Endothelial cell of umbilical vein (primary cell): ENCODE data around the gene UFSP1.

Experiments
- CTCF ChIP-seq, 2 donors: IDR thresholded peaks; 1 replicate in 1 of 2; 2 replicates in 1 of 2; pipeline ENCODE4 v1.5.1; 2011; ENCODE audit warnings: low read length in 2 of 2, mild to moderate bottlenecking in 2 of 2, moderate library complexity in 2 of 2, control low read depth in 1 of 2, inconsistent platforms in 1 of 2, low read depth in 1 of 2; ENCODE audit not compliant: insufficient read depth in 1 of 2; ENCODE audit errors: extremely low read depth in 1 of 2
- EZH2 ChIP-seq: IDR thresholded peaks from 2 replicates; pipeline ENCODE4 v1.6.1; 2012; ENCODE audit warnings: borderline replicate concordance, low read depth, mild to moderate bottlenecking, moderate library complexity, low read length, inconsistent platforms; ENCODE audit not compliant: severe bottlenecking
- FOS ChIP-seq: IDR thresholded peaks from 2 replicates; pipeline ENCODE4 v1.6.1; 2011; ENCODE audit warnings: mild to moderate bottlenecking, low read length, moderate library complexity, borderline replicate concordance; ENCODE audit not compliant: insufficient read depth
- GATA2 ChIP-seq: IDR thresholded peaks from 2 replicates; pipeline ENCODE4 v1.7.0; 2011; ENCODE audit warnings: low read depth, mild to moderate bottlenecking, moderate library complexity, mixed read lengths, low read length; ENCODE audit not compliant: insufficient read length, insufficient read depth
- JUN ChIP-seq: IDR thresholded peaks from 2 replicates; pipeline ENCODE4 v1.6.1; 2011; ENCODE audit warnings: borderline replicate concordance, low read depth; ENCODE audit not compliant: insufficient read length, insufficient read depth
- MAX ChIP-seq: IDR thresholded peaks from 2 replicates; pipeline ENCODE4 v1.6.1; 2011; ENCODE audit not compliant: insufficient read depth, insufficient read length
- MYC ChIP-seq: IDR thresholded peaks from one replicate; pipeline ENCODE4 v1.6.1; 2011; ENCODE audit warnings: mild to moderate bottlenecking, low read depth, low read length
- POLR2A ChIP-seq: IDR thresholded peaks from 2 replicates; pipeline ENCODE4 v1.6.1; 2012; ENCODE audit warnings: low read depth, mild to moderate bottlenecking, control low read depth, low read length
- POLR2AphosphoS5 ChIP-seq: IDR thresholded peaks from 2 replicates; pipeline ENCODE4 v1.6.1; 2012; ENCODE audit warnings: low read depth, mild to moderate bottlenecking, control low read depth, low read length, moderate library complexity; ENCODE audit not compliant: insufficient read depth

- TF ChIP-seq CTCF (IDR thresholded peaks at IDR 0.05; ENCODE audit: extremely low read depth in 1 of 2, insufficient read depth in 1 of 2, low read depth in 1 of 2, low read length in 2 of 2) = no peak
- no peak for TF ChIP-seq POLR2AphosphoS5
- TF ChIP-seq POLR2A = no peak
- no peak for TF ChIP-seq EZH2
- no peak for TF ChIP-seq JUN
- no peak for TF ChIP-seq MYC
- TF ChIP-seq MAX = no peak
- TF ChIP-seq FOS = no peak
- TF ChIP-seq GATA2 = no peak
These were observed 13.1 kb upstream of the UFSP1 start for GRCh38 chr7:100902638-100903037.
